Astrocyte (in vitro differentiated cells and primary cell): ENCODE results near the gene NR4A3. TPM values are rescaled to one million over a fixed set of nuclear protein-coding genes. Genes with fewer than 3 reads are reported as not detected.

Experiments
- DNase-seq: peaks from one replicate; pipeline ENCODE4 v3.0.0-alpha.2; 2010; ENCODE audit warnings: low read depth
- FAIRE-seq: peaks from 2 replicates; lab custom pipeline; 2011; peaks lifted over from hg19 to GRCh38; lab: Jason Lieb, UNC
- H2AFZ ChIP-seq: 2 replicates; pipeline ENCODE4 v1.6.0; 2012; ENCODE audit warnings: low read depth, low read length, inconsistent platforms
- H3K27ac ChIP-seq: 2 replicates; pipeline ENCODE4 v1.5.1; 2011; ENCODE audit warnings: low read depth, low read length, inconsistent platforms
- H3K27me3 ChIP-seq: 2 replicates; pipeline ENCODE4 v1.6.0; 2011; ENCODE audit warnings: low read length, inconsistent platforms; ENCODE audit not compliant: insufficient read depth
- H3K36me3 ChIP-seq: 2 replicates; pipeline ENCODE4 v1.5.1; 2011; ENCODE audit warnings: low read length, inconsistent platforms; ENCODE audit not compliant: insufficient read depth
- H3K4me1 ChIP-seq: 2 replicates; pipeline ENCODE4 v1.5.1; 2011; ENCODE audit warnings: low read length, inconsistent platforms; ENCODE audit not compliant: insufficient read depth
- H3K4me2 ChIP-seq: 2 replicates; pipeline ENCODE4 v1.6.0; 2012; ENCODE audit warnings: low read length, inconsistent platforms
- H3K4me3 ChIP-seq: 2 replicates; pipeline ENCODE4 v1.5.1; 2011; ENCODE audit warnings: low read depth, mild to moderate bottlenecking, low read length, inconsistent platforms; ENCODE audit not compliant: insufficient read depth
- H3K79me2 ChIP-seq: 2 replicates; pipeline ENCODE4 v1.6.0; 2012; ENCODE audit warnings: mild to moderate bottlenecking, low read length, inconsistent platforms; ENCODE audit not compliant: insufficient read depth
- H3K9ac ChIP-seq: 2 replicates; pipeline ENCODE4 v1.6.0; 2012; ENCODE audit warnings: mild to moderate bottlenecking, low read length, inconsistent platforms
- H3K9me3 ChIP-seq: 2 replicates; pipeline ENCODE4 v1.5.1; 2012; ENCODE audit warnings: low read depth, mild to moderate bottlenecking, low read length, inconsistent platforms; ENCODE audit not compliant: insufficient read depth
- H4K20me1 ChIP-seq: 2 replicates; pipeline ENCODE4 v1.6.0; 2012; ENCODE audit warnings: low read length, inconsistent platforms; ENCODE audit not compliant: insufficient read depth
- H3K27ac Mint-ChIP-seq: one replicate; pipeline ENCODE4 v1.8.0; 2021; ENCODE audit warnings: mild to moderate bottlenecking, mixed read lengths; ENCODE audit not compliant: unreplicated experiment
- H3K27me3 Mint-ChIP-seq: one replicate; pipeline ENCODE4 v1.8.0; 2021; ENCODE audit warnings: low read depth, mixed read lengths; ENCODE audit not compliant: unreplicated experiment
- H3K36me3 Mint-ChIP-seq: one replicate; pipeline ENCODE4 v1.8.0; 2021; ENCODE audit warnings: low read depth, mixed read lengths; ENCODE audit not compliant: unreplicated experiment
- H3K4me1 Mint-ChIP-seq: one replicate; pipeline ENCODE4 v1.8.0; 2021; ENCODE audit warnings: low read depth, mixed read lengths; ENCODE audit not compliant: unreplicated experiment
- H3K4me3 Mint-ChIP-seq: one replicate; pipeline ENCODE4 v1.8.0; 2021; ENCODE audit warnings: mild to moderate bottlenecking, moderate library complexity, mixed read lengths; ENCODE audit not compliant: unreplicated experiment
- H3K9me3 Mint-ChIP-seq: one replicate; pipeline ENCODE4 v1.8.0; 2021; ENCODE audit warnings: mild to moderate bottlenecking, mixed read lengths; ENCODE audit not compliant: unreplicated experiment
- EZH2 ChIP-seq: IDR thresholded peaks from 2 replicates; pipeline ENCODE4 v1.6.1; 2012; ENCODE audit warnings: mild to moderate bottlenecking, low read length, inconsistent platforms; ENCODE audit not compliant: insufficient read depth
- total RNA-seq: library from RNA; stranded (reverse); gene quantifications from 2 replicates; pipeline ENCODE4 v1.2.1, GENCODE V29; 2021
- TF ChIP-seq, protein P1 (sequence below): IDR thresholded peaks from 2 replicates; pipeline ENCODE4 v1.5.1; 2011; ENCODE audit warnings: low read depth, mild to moderate bottlenecking, inconsistent platforms, low read length, moderate library complexity; ENCODE audit not compliant: insufficient read depth

Gene NR4A3
- total RNA-seq, 1 donor from 2014 or later = 3.6 TPM

DNA sequence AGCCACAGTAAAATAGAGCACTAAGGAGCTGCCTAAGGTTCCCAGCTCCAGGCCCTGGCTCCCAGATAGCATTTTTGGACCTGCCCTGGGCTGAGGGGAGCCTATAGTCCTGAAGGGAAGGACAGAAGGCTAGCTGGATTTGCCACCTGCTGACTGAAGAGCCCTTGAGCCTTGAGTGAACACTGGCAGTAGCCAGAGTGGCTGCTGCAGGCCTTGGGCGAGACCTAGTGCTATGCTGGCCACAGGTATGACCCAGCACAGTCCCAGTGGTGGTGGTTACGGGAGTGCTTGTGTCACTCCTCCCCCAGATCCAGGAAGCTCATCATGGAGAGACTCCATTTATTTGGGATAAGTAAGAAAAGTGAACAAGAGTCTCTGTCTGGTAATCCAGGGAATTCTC, 74.4 kb downstream of the NR4A3 start:
- H3K4me1 Mint-ChIP-seq = peaks cover 3% of the 10 kb centered on the region
- TF ChIP-seq, protein P1, sequence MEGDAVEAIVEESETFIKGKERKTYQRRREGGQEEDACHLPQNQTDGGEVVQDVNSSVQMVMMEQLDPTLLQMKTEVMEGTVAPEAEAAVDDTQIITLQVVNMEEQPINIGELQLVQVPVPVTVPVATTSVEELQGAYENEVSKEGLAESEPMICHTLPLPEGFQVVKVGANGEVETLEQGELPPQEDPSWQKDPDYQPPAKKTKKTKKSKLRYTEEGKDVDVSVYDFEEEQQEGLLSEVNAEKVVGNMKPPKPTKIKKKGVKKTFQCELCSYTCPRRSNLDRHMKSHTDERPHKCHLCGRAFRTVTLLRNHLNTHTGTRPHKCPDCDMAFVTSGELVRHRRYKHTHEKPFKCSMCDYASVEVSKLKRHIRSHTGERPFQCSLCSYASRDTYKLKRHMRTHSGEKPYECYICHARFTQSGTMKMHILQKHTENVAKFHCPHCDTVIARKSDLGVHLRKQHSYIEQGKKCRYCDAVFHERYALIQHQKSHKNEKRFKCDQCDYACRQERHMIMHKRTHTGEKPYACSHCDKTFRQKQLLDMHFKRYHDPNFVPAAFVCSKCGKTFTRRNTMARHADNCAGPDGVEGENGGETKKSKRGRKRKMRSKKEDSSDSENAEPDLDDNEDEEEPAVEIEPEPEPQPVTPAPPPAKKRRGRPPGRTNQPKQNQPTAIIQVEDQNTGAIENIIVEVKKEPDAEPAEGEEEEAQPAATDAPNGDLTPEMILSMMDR = no peak
- no peak for TF ChIP-seq EZH2
- Histone ChIP-seq H3K27me3 (peaks cover 23% of the 10 kb centered on the region), H4K20me1 (no peaks in the 10 kb centered on the region), H3K4me2 (no peak overlapping the region), H3K36me3 (no peaks in the 10 kb centered on the region), H3K27ac (no peak overlapping the region), H3K9me3 (no peaks in the 10 kb centered on the region), H2AFZ (no peak overlapping the region), H3K4me3 (no peak overlapping the region), H3K79me2 (no peaks in the 10 kb centered on the region), H3K9ac (no peak overlapping the region), H3K4me1 (no peaks in the 10 kb centered on the region)
- H3K36me3 Mint-ChIP-seq = no peaks in the 10 kb centered on the region
- FAIRE-seq (no peak), DNase-seq (no peak)
- H3K9me3 Mint-ChIP-seq = peaks cover 2% of the 10 kb centered on the region
- H3K27ac Mint-ChIP-seq = no peak overlapping the region
- no peak overlapping the region for H3K4me3 Mint-ChIP-seq
- no peaks in the 10 kb centered on the region for H3K27me3 Mint-ChIP-seq

- peaks cover 7% of the 10 kb centered on the region for H3K4me1 Mint-ChIP-seq
- H3K79me2 ChIP-seq = peaks cover 14% of the 10 kb centered on the region
- no peaks in the 10 kb centered on the region for H3K36me3 Mint-ChIP-seq
- H3K27ac Mint-ChIP-seq = no peak overlapping the region
- TF ChIP-seq, protein P1 = no peak
- TF ChIP-seq EZH2 = no peak
- H3K27ac ChIP-seq = no peak overlapping the region
- H3K9me3 ChIP-seq = no peaks in the 10 kb centered on the region
- no peak overlapping the region for H3K4me3 ChIP-seq
- H4K20me1 ChIP-seq = peaks cover under 1% of the 10 kb centered on the region
- peaks cover 5% of the 10 kb centered on the region for H3K9me3 Mint-ChIP-seq
- H3K4me1 ChIP-seq = peaks cover 3% of the 10 kb centered on the region
- H3K4me3 Mint-ChIP-seq = no peak overlapping the region
- no peak overlapping the region for H3K9ac ChIP-seq
- DNase-seq = no peak
- FAIRE-seq = no peak
- no peaks in the 10 kb centered on the region for H3K27me3 Mint-ChIP-seq
- H3K36me3 ChIP-seq = no peaks in the 10 kb centered on the region
- no peak overlapping the region for H3K4me2 ChIP-seq
- H2AFZ ChIP-seq = no peak overlapping the region
- peaks cover 8% of the 10 kb centered on the region for H3K27me3 ChIP-seq
These were observed 81.7 kb downstream of the NR4A3 start for GRCh38 chr9:99903393-99903792.

DNA sequence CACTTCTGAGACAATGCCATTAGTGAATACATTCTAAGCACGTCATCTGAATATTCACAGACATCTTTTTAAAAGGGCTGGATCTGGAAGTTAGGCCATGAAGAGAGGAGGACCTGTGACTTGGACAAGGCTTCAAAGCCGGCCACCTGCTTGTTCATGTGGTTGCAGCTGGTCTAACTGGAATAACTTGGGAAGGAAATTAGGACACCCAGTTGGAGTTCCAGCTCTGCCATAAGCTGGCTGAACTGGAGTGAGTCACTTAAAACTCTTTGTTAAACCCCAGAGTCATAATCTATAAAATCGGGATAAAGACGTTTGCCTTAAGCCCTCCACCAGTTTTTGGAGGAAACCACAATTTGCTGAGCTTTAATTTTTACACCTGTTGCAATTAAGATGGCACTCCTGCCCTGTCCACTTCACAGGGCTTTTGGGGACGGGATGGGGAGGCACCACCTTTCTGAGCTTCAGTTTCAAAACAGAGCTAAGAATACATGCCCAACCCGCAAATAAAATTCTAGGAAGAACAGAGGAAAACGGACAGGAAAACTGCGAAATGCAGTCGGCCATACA, 84.2 kb downstream of the NR4A3 start:
- Histone ChIP-seq H3K27ac (no peak overlapping the region), H3K4me1 (peaks cover 3% of the 10 kb centered on the region), H3K9me3 (no peaks in the 10 kb centered on the region), H3K27me3 (peaks cover 4% of the 10 kb centered on the region), H3K4me2 (peak overlapping the region; percentile 95), H4K20me1 (peaks cover 9% of the 10 kb centered on the region), H3K9ac (peak overlapping the region; percentile 98), H2AFZ (peak overlapping the region; percentile 87), H3K79me2 (peaks cover 21% of the 10 kb centered on the region), H3K36me3 (no peaks in the 10 kb centered on the region), H3K4me3 (peak overlapping the region; percentile 96)
- H3K4me3 Mint-ChIP-seq = peak overlapping the region; percentile 86
- H3K27me3 Mint-ChIP-seq = no peaks in the 10 kb centered on the region
- no peaks in the 10 kb centered on the region for H3K36me3 Mint-ChIP-seq
- peaks cover 7% of the 10 kb centered on the region for H3K4me1 Mint-ChIP-seq
- TF ChIP-seq, protein P1 = no peak
- no peak for TF ChIP-seq EZH2
- no peak overlapping the region for H3K27ac Mint-ChIP-seq
- peaks cover 3% of the 10 kb centered on the region for H3K9me3 Mint-ChIP-seq
- DNase-seq (peak; percentile 1), FAIRE-seq (no peak)
